HG03432 (cell line): ENCODE results near the gene TPI1.
A peak's percentile ranks its signal among the peaks of the same experiment; 100 is the strongest.
"Not testable (repeated sequence)": the region's sequence is repeated elsewhere in the genome, so short reads cannot be mapped to it uniquely, and the experiment has no call there.

Source experiments
- ATAC-seq: cut with Tn5 transposase; IDR thresholded peaks from one replicate; pipeline ENCODE4 v1.9.1; 2021; ENCODE audit warnings: mild to moderate bottlenecking, moderate library complexity; ENCODE audit not compliant: unreplicated experiment

TPI1 gene

DNA sequence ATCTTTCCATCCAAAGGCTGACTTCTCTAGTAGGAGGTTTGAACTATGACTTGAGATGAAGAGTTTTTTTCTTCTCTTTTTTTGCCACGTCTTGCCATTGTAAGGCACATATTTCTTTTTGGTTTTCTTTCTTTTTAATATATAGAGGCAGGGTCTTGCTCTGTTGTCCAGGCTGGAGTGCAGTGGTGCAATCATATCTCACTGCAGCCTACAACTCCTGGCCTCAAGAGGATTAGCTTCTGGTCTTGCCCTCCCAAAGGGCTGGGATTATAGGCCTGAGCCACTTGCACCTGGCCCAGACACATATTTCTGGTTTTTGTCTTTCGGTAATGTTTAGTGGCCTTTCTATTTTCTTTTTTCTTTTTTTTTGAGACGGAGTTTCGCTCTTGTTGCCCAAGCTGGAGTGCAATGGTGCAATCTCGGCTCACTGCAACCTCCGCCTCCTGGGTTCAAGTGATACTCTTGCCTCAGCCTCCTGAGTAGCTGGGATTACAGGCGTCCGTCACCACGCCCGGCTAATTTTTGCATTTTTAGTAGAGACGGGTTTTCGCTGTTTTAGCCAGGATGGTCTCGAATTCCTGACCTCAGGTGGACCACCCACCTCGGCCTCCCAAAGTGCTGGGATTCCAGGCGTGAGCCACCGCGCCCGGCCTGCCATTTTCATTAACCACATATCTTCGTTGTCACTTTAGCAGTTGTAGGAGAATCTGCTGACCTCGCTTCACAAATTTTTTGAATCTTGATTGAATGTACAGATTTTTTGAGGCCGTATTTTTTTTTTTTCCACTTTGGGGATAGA lies 22.6 kb downstream of the TPI1 start:
- not testable (repeated sequence) for ATAC-seq

DNA sequence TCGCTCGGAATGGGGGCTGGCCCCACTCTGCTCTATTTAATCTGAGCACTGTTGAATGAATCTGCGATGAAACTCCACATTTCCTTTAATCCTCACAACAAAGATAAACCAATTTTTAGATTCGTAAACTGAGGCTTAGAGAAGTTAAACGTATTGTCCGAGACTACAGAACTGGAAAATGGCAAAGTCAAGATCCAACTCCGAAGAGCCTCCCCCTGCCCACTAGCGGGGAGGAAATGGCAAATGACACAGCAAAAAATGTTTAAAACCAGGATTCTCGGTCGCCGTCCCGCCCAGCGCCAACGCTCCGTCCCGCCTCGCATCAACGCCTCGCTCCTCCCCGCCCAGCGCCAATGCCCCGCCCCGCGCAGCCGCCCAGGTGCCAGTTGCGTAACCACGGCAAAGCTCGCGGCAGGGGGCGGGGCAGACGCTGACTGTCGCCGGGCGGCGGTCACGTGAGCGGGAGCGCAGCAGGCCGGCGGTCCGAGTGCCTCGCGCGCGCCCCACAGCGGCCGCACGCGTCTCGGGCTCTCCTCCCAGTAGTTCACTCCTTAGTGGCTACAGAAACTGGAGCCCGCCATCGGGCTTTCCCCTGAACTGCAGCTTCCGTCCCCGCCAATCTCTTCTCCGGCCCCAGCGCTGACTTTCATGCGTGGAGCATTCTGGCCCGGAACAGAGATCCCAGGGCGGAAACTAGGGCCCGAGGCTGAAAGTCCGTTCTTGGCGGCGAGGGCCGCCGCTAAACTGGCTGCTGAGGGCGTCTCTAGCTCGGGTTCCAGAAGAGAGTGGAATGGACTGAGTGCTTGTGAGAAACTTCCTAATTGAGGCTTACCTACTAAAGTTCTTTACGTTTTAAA lies 23.7 kb downstream of the TPI1 start:
- ATAC-seq, result peak; percentile 93

DNA sequence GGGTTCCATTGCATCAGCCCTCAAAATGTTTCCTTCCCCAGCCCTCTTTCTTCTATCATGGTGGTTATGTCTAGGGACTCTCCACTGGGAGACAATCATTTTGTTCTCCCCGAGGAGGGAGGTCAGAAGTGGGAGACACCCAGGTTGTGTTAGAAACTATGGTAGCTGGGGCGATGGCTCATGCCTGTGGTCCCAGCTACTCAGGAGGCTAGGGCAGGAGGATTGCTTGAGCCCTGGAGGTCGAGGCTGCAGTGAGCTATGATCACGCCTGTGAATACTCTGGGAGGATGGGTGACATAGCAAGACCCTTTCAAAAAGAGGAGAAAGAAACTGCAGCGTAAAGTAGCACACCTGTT lies 24.3 kb downstream of the TPI1 start:
- ATAC-seq, result no peak

DNA sequence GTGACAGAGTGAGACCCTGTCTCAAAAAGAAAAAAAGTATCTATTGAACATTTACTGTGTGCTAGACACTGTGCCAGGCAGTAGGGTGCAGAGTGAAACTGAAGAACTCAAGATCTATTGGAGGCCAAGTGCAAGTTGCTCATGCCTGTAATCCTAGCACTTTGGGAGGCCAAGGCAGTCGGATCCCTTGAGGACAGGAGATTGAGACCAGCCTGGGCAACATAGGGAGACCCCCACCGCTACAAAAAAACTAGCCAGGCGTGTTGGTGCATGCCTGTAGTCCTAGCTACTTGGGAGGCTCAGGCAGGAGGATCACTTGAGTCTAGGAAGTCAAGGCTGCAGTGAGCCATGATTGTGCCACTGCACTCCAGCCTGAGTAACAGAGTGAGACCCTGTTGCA lies 25.4 kb downstream of the TPI1 start:
- ATAC-seq, result not testable (repeated sequence)

DNA sequence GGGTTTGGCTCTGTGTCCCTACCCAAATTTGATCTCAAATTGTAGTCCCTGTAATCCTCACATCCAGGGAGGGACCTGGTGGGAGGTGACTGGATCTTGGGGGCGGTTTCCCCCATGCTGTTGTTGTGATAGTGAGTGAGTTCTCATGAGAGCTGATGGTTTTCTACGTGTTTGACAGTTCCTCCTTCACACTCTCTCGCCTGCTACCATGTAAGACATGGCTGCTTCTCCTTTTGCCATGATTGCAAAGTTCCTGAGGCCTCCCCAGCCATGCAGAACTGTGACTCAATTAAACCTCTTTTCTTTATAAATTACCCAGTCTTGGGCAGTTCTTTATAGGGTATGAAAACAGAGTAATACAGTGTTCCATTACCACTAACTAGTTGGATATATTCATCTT lies 27.0 kb downstream of the TPI1 start:
- ATAC-seq, result no peak

GRCh38 chr12:6896846-6897435 lies 29.6 kb downstream of the TPI1 start:
- no peak for ATAC-seq

- ATAC-seq, result no peak
Measured at GRCh38 chr12:6899427-6899826, 32.1 kb downstream of the TPI1 start.

- no peak for ATAC-seq
Measured at GRCh38 chr12:6899837-6900519, 32.6 kb downstream of the TPI1 start.

- no peak for ATAC-seq
Measured at GRCh38 chr12:6902448-6902847, 35.1 kb downstream of the TPI1 start.

DNA sequence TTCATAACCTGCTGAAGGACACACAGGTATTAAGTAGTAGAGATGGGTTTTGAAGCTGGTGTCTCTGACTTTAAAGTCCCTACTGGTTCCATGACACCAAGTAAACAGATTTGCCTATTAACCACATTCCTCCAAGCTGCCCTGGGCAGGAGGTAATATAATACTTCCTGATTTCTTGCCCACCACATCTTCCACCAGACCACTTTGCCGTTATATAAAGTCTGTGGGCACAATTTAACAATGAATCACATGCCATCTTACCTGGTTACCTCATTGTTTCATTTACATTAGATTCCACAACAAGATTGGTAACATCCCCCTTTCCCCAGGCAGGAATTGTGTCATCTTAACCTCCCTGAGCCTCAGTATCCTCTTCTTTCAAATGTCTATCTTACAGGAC lies 36.4 kb downstream of the TPI1 start:
- ATAC-seq, result no peak

- peak; percentile 93 for ATAC-seq
Measured at GRCh38 chr12:6904280-6905276, 37.2 kb downstream of the TPI1 start, which contains the start of gene LRRC23. LRRC23 (plus strand) TSS chr12:6904822; CDS start chr12:6905634, 812 bp downstream.

GRCh38 chr12:6905414-6906040 lies 38.2 kb downstream of the TPI1 start:
- no peak for ATAC-seq

DNA sequence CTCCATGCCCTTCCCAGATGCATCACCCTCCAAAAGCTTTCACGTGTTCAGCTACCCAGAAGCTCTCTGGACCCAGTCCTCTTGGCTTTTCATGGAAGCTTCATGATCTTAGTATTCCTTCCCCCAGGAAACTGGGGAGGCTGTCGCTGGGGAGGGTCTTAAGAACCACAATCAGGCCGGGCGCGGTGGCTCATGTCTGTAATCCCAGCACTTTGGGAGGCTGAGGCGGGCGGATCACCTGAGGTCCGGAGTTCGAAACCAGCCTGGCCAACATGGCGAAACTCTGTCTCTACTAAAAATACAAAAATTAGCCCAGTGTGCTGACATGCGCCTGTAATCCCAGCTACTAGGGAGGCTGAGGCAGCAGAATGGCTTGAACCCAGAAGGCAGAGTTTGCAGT lies 40.8 kb downstream of the TPI1 start:
- ATAC-seq, result not testable (repeated sequence)

DNA sequence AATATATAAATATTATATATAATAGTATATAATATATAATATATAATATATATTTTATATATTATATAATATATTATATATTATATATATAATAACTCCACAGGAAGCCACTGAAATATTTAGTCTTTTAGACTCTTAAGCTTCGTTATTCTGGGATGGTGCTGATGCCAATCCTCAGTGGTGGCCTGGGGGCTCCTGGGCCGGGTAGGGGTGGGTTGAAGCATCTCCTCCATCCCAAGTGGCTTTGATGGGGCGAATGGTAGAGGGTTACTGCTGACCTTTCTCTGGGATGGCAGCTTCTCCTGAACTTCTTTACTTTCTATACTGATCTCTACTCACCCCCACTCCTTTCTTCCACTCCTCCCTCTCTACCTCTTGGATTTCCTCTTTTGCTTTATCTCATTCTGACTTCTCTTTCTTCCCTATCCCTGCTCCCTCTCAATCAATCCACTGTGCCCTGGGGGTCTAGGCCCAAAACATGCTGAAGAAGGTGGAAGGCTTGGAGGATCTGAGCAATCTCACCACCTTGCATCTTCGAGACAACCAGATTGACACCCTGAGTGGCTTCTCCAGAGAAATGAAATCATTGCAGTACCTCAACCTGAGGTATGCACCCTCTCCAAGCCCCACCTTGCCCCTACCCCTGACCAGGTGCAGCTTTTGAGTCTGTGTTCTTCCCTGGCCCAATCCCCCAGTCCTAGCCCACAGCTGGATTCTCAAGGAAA lies 42.3 kb downstream of the TPI1 start:
- no peak for ATAC-seq

- ATAC-seq, result no peak
Measured at GRCh38 chr12:6912164-6912935, 45.0 kb downstream of the TPI1 start.

GRCh38 chr12:6914246-6914946 lies 47.1 kb downstream of the TPI1 start, which contains the start of gene ENO2:
ENO2 (plus strand) TSS chr12:6914580; CDS start chr12:6915833, 1,253 bp downstream.
- peak; percentile 82 for ATAC-seq
